Measurements from ENCODE around the gene KCTD3.

Gene KCTD3

GRCh38 chr1:215660259-215660658 lies 93.2 kb downstream of the KCTD3 start:
- no peak for DNase-seq (ENCODE audit: low spot score)

GRCh38 chr1:215661033-215661432 lies 93.9 kb downstream of the KCTD3 start:
- no peak for DNase-seq (ENCODE audit: low spot score)

DNA sequence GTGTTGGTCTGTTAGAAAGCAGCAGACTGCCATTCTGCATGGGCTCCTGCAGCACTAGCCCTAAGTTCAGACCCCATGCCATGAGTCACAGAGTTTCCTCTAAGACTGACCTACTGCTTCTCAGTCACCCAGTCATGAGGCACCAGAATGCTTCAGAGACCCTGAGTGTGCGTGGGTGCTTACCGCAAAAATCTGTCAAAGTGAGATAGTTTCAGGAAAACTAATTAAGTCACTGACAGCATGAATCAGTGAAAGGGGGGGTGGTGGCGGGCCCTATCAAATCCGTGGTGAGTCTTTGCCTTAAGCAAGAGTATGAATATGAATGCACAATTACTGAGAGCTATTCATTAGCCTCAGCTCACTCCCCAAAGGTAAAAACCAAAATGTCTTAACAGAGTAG lies 98.1 kb downstream of the KCTD3 start:
- DNase-seq (ENCODE audit: low spot score): no peak

- DNase-seq (ENCODE audit: low spot score): no peak
Measured at GRCh38 chr1:215667761-215668160, 100.7 kb downstream of the KCTD3 start.

- no peak for DNase-seq (ENCODE audit: low spot score)
Measured at GRCh38 chr1:215669806-215670491, 102.8 kb downstream of the KCTD3 start.
